Kidney (tissue), 14 donors: ENCODE measurements around the gene FBXO33. TPM values are rescaled to one million over a fixed set of nuclear protein-coding genes. Genes with fewer than 3 reads are reported as not detected.

Source experiments
- DNase-seq, 5 donors: peaks; one replicate each; pipeline ENCODE4 v3.0.0-alpha.2; 2013 to 2020
- FAIRE-seq: peaks from 2 replicates; lab custom pipeline; 2012; peaks lifted over from hg19 to GRCh38; lab: Jason Lieb, UNC
- H3K27ac ChIP-seq, 2 donors: one replicate each; pipeline ENCODE4 v1.7.0; 2013; ENCODE audit warnings: low read depth in 2 of 2, low read length in 2 of 2, inconsistent platforms in 1 of 2
- H3K27me3 ChIP-seq: one replicate; pipeline ENCODE4 v1.7.1; 2013; ENCODE audit warnings: low read length, inconsistent platforms; ENCODE audit not compliant: control insufficient read depth, insufficient read depth
- H3K36me3 ChIP-seq, 3 donors: one replicate each; pipeline versions ENCODE4 v1.7.0 to v1.7.1; 2013; ENCODE audit warnings: low read length in 3 of 3, control low read depth in 1 of 3, inconsistent platforms in 1 of 3; ENCODE audit not compliant: insufficient read depth in 3 of 3, control insufficient read depth in 2 of 3
- H3K4me1 ChIP-seq, 3 donors: one replicate each; pipeline versions ENCODE4 v1.7.0 to v1.7.1; 2013; ENCODE audit warnings: low read length in 3 of 3, inconsistent platforms in 1 of 3, low read depth in 1 of 3; ENCODE audit not compliant: control insufficient read depth in 2 of 3, insufficient read depth in 2 of 3
- H3K4me3 ChIP-seq, 3 donors: one replicate each; pipeline versions ENCODE4 v1.7.0 to v1.8.1; 2013; ENCODE audit warnings: low read length in 3 of 3, control low read depth in 1 of 3, inconsistent platforms in 1 of 3
- H3K9ac ChIP-seq, 3 donors: one replicate each; pipeline versions ENCODE4 v1.7.0 to v1.7.1; 2013; ENCODE audit warnings: low read length in 3 of 3, control low read depth in 1 of 3, inconsistent platforms in 1 of 3
- H3K9me3 ChIP-seq, 3 donors: one replicate each; pipeline versions ENCODE4 v1.7.0 to v1.7.1; 2013; ENCODE audit warnings: low read length in 3 of 3, control low read depth in 1 of 3, inconsistent platforms in 1 of 3; ENCODE audit not compliant: control insufficient read depth in 2 of 3, insufficient read depth in 1 of 3
- CTCF ChIP-seq: IDR thresholded peaks from 3 replicates; pipeline ENCODE4 v1.5.1; 2012; ENCODE audit warnings: mild to moderate bottlenecking, moderate library complexity, borderline replicate concordance; ENCODE audit not compliant: insufficient read depth; ENCODE audit errors: extremely low read depth
- intact Hi-C: fragments of 100-400 bp; cut with DNase I; formaldehyde crosslinking; loops from one replicate; pipeline ENCODE4 v1.11.1; 2022
- polyA plus RNA-seq: library from polyadenylated mRNA; stranded (reverse); fragments of 350-450 nt; fragmentation: Illumina TruSeq; extraction: RNeasy Lipid Tissue Mini Kit (QIAGEN cat#74804); gene quantifications from one replicate; pipeline ENCODE4 v1.2.3, GENCODE V29; 2014; ENCODE audit warnings: low read depth, low replicate concordance; ENCODE audit not compliant: insufficient read depth
- total RNA-seq: library from RNA; stranded (reverse); fragmentation: NEBNext Ultra II Directional; extraction: Animal tissue kit (Norgen Biotek cat#: 25700); gene quantifications from one replicate; pipeline ENCODE4 v1.2.1, GENCODE V29; 2021
- donor health status: control.
- donor health status: control.
- donor health status: control.
- donor health status: control.
- donor health status: control.
- donor health status: DM: yes; HTN: yes; CAD: no.
- donor health status: Normal renal cell carcinoma (clear cell type).

The FBXO33 gene
- total and polyA plus RNA-seq, 2 donors from 2014 or later = 6.5 to 11.2 TPM

GRCh38 chr14:39367387-39367751 lies 64.9 kb downstream of the FBXO33 start:
- Histone ChIP-seq H3K4me1 (peaks cover 0 to 2% (median 0%) of the 10 kb centered on the region in 3 donors), H3K4me3 (no peak overlapping the region), H3K27me3 (no peaks in the 10 kb centered on the region), H3K9me3 (no peaks in the 10 kb centered on the region), H3K27ac (no peak overlapping the region), H3K36me3 (peaks cover 0 to 8% (median 0%) of the 10 kb centered on the region in 3 donors), H3K9ac (no peak overlapping the region)
- intact Hi-C loops = no loop called here
- no peak for TF ChIP-seq CTCF
- no peak for DNase-seq
- FAIRE-seq = no peak

GRCh38 chr14:39366460-39367386 lies 65.5 kb downstream of the FBXO33 start:
- no peaks in the 10 kb centered on the region for H3K27me3 ChIP-seq
- H3K9me3 ChIP-seq = no peaks in the 10 kb centered on the region
- H3K36me3 ChIP-seq = peaks cover 0 to 8% (median 0%) of the 10 kb centered on the region in 3 donors
- no peak overlapping the region for H3K9ac ChIP-seq
- DNase-seq (peak in 1 of 5 donors; percentile 48), FAIRE-seq (no peak)
- intact Hi-C loops = no loop called here
- H3K27ac ChIP-seq = no peak overlapping the region
- no peak overlapping the region for H3K4me3 ChIP-seq
- no peak for TF ChIP-seq CTCF
- peaks cover 0 to 2% (median 0%) of the 10 kb centered on the region in 3 donors for H3K4me1 ChIP-seq

GRCh38 chr14:39365354-39365753 lies 66.9 kb downstream of the FBXO33 start:
- peaks cover 0 to 2% (median 0%) of the 10 kb centered on the region in 3 donors for H3K4me1 ChIP-seq
- DNase-seq (no peak), FAIRE-seq (no peak)
- no peaks in the 10 kb centered on the region for H3K9me3 ChIP-seq
- H3K36me3 ChIP-seq = peaks cover 0 to 3% (median 0%) of the 10 kb centered on the region in 3 donors
- intact Hi-C loops = no loop called here
- H3K27ac ChIP-seq = no peak overlapping the region
- no peak overlapping the region for H3K4me3 ChIP-seq
- TF ChIP-seq CTCF = no peak
- H3K27me3 ChIP-seq = no peaks in the 10 kb centered on the region
- H3K9ac ChIP-seq = no peak overlapping the region
